SK-N-SH (cell line): ENCODE results near the gene MLXIP.

Experiments
- ELF1 ChIP-seq: IDR thresholded peaks from 2 replicates; pipeline ENCODE4 v1.4.0; 2012
- EZH2phosphoT487 ChIP-seq: fragments of 200-600 bp; sonication (generic); IDR thresholded peaks from 2 replicates; pipeline ENCODE4 v1.6.1; 2017; ENCODE audit warnings: low read depth, mixed run types, mild to moderate bottlenecking, antibody characterized with exemption, moderate library complexity, borderline replicate concordance
- FOXM1 ChIP-seq: IDR thresholded peaks from 2 replicates; pipeline ENCODE4 v1.4.0; 2012; ENCODE audit warnings: low read depth, mild to moderate bottlenecking
- JUND ChIP-seq: IDR thresholded peaks from 2 replicates; pipeline ENCODE4 v1.4.0; 2012
- NRF1 ChIP-seq: IDR thresholded peaks from 2 replicates; pipeline ENCODE4 v1.6.1; 2012; ENCODE audit warnings: low read depth, mild to moderate bottlenecking, low read length
- RAD21 ChIP-seq: IDR thresholded peaks from 2 replicates; pipeline ENCODE4 v1.6.1; 2012; ENCODE audit warnings: mild to moderate bottlenecking, low read length
- RXRA ChIP-seq: IDR thresholded peaks from 2 replicates; pipeline ENCODE4 v1.4.0; 2012; ENCODE audit warnings: low read depth, mild to moderate bottlenecking, borderline replicate concordance
- SMC3 ChIP-seq: IDR thresholded peaks from 2 replicates; pipeline ENCODE4 v1.6.1; 2012; ENCODE audit warnings: low read depth, low read length, improper control_type of control experiment
- TF ChIP-seq, protein P1 (sequence below): IDR thresholded peaks from 2 replicates; pipeline ENCODE4 v1.4.0; 2012; ENCODE audit warnings: low read depth
- TF ChIP-seq, protein P2 (sequence below): fragments of 200-600 bp; sonication (generic); IDR thresholded peaks from 2 replicates; pipeline ENCODE4 v1.6.1; 2017; ENCODE audit warnings: antibody characterized with exemption, mild to moderate bottlenecking, moderate library complexity

DNA sequence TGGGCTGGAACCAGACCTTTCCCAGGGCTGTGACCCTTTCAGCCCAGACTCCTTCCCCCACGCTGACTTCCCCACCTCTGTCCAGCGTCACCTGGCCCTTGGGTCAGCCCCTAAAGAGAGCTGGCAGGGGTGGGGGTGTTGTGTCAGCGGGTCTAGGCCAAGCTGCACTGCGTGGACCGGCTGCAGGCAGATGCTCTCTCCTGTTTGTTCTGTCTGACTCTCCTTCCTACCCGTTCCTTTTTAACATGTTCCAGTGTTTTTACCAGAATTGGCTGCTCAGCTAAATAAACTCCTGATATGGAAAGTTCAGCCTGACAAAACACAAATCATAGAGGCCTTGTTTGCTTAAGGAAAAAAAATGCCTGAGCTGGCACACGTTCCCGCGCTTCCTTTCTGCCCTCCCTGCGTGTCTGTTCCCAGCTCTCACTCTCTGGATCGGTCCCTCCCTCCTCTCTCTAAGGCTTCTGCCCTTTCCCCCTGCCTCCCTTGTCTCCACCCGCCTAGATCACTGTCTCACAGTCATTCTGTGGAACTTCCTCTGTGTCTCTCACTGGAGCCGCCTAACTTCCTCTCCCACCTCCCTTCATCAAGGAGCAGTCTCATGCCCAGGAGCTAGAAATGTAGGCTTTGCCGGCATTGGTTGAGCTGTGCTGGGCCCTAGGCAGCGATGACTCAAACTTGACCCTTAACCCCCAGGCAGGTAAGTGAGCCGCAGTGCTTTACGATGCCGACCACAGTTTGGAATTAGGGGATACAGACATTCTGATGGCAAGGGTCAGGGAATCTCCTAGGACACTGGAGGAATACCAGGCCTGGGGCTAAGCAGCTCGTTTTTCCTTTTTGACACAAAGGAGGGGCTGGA lies 15.5 kb upstream of the MLXIP start:
- TF ChIP-seq, protein P1, sequence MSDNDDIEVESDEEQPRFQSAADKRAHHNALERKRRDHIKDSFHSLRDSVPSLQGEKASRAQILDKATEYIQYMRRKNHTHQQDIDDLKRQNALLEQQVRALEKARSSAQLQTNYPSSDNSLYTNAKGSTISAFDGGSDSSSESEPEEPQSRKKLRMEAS, result 0 out of 2 replicates have a peak, but pooled peaks have one; percentile 23
- TF ChIP-seq EZH2phosphoT487 (no peak), ELF1 (no peak), JUND (no peak; the same call in 1 of the 2 replicates), FOXM1 (no peak), RXRA (no peak), NRF1 (no peak), RAD21 (no peak), SMC3 (no peak)
- TF ChIP-seq, protein P2, sequence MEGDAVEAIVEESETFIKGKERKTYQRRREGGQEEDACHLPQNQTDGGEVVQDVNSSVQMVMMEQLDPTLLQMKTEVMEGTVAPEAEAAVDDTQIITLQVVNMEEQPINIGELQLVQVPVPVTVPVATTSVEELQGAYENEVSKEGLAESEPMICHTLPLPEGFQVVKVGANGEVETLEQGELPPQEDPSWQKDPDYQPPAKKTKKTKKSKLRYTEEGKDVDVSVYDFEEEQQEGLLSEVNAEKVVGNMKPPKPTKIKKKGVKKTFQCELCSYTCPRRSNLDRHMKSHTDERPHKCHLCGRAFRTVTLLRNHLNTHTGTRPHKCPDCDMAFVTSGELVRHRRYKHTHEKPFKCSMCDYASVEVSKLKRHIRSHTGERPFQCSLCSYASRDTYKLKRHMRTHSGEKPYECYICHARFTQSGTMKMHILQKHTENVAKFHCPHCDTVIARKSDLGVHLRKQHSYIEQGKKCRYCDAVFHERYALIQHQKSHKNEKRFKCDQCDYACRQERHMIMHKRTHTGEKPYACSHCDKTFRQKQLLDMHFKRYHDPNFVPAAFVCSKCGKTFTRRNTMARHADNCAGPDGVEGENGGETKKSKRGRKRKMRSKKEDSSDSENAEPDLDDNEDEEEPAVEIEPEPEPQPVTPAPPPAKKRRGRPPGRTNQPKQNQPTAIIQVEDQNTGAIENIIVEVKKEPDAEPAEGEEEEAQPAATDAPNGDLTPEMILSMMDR, result no peak
